OCI-LY3 (cell line): ENCODE data around the gene RALBP1.

Source experiments
- H2AFZ ChIP-seq: fragments of 200-600, 300-600 bp; shearing (Covaris generic); 2 replicates; pipeline ENCODE4 v1.6.0; 2014; ENCODE audit warnings: antibody characterized with exemption, low read depth, low read length
- H3K27ac ChIP-seq: fragments of 200-600, 300-600 bp; sonication (generic); 2 replicates; pipeline ENCODE4 v1.5.1; 2014; ENCODE audit warnings: mild to moderate bottlenecking, low read length, moderate library complexity, mixed read lengths
- H3K27me3 ChIP-seq: fragments of 200-600, 300-600 bp; sonication (generic); 2 replicates; pipeline ENCODE4 v1.6.1; 2014; ENCODE audit warnings: low read depth, low read length, mixed read lengths
- H3K36me3 ChIP-seq: fragments of 200-600, 300-600 bp; sonication (generic); replicated peaks from 2 replicates; pipeline ENCODE3; 2014; ENCODE audit warnings: low read depth, low read length, mixed read lengths
- H3K4me1 ChIP-seq: fragments of 300-600, 200-600 bp; sonication (generic); 2 replicates; pipeline ENCODE4 v1.6.1; 2014; ENCODE audit warnings: low read length, mixed read lengths
- H3K4me2 ChIP-seq: fragments of 200-600, 300-600 bp; sonication (generic); 2 replicates; pipeline ENCODE4 v1.6.1; 2014; ENCODE audit warnings: low read length, mixed read lengths
- H3K4me3 ChIP-seq: fragments of 300-600, 200-600 bp; sonication (generic); 2 replicates; pipeline ENCODE4 v1.5.1; 2014; ENCODE audit warnings: antibody characterized with exemption, mild to moderate bottlenecking, low read length, moderate library complexity
- H3K79me2 ChIP-seq: fragments of 300-600, 200-600 bp; shearing (Covaris generic); 2 replicates; pipeline ENCODE4 v1.6.1; 2014; ENCODE audit warnings: mild to moderate bottlenecking, low read length, mixed read lengths
- H3K9ac ChIP-seq: fragments of 300-600, 200-600 bp; shearing (Covaris generic); 2 replicates; pipeline ENCODE4 v1.6.0; 2014; ENCODE audit warnings: mild to moderate bottlenecking, low read length, moderate library complexity
- H3K9me3 ChIP-seq: fragments of 200-600, 300-600 bp; shearing (Covaris generic); 2 replicates; pipeline ENCODE4 v1.6.1; 2014; ENCODE audit warnings: low read length, mixed read lengths; ENCODE audit not compliant: insufficient read depth
- H4K20me1 ChIP-seq: fragments of 200-600, 300-600 bp; sonication (generic); 2 replicates; pipeline ENCODE4 v1.6.1; 2016; ENCODE audit warnings: low read length, mixed read lengths; ENCODE audit not compliant: insufficient read depth
- EZH2phosphoT487 ChIP-seq: fragments of 200-600 bp; shearing (Covaris generic); IDR thresholded peaks from 2 replicates; pipeline ENCODE4 v1.6.1; 2018; ENCODE audit warnings: antibody characterized with exemption, mixed run types, low read depth
- TF ChIP-seq, protein P1 (sequence below): fragments of 200-600, 300-600 bp; sonication (generic); IDR thresholded peaks from 2 replicates; pipeline ENCODE4 v1.5.1; 2014; ENCODE audit warnings: antibody characterized with exemption, low read length, low read depth

RALBP1 gene

DNA sequence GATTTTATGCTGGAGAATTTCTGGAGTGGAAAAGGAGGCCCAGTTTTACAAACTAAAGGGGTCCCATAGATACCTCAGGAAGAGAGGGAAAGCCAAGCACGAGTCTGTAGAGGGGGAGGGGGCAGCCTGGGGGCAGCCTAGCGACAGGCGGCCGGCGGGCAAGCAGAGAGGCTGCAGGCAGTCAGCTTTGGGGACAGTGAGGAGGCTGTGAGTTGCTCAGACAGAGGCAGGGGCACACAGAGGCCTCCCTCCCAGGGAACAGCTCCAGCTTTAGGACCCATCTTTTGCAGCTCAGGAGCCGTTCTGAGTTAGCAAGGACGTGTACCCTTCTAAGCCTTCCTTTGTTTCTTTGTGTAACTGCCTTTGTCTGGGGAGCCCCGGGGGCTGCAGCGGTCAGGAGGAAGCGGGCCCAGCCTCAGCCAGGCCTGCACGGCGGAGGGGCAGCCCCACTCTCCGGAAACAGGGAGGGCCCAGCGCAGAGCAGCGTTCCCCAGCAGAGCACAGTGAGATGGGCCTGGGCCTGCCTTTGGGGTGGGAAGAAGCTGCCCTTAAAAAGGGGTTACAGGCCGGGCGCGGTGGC lies 41.1 kb upstream of the RALBP1 start:
- Histone ChIP-seq H3K79me2 (no peaks in the 10 kb centered on the region), H3K4me3 (no peak overlapping the region), H3K36me3 (no peaks in the 10 kb centered on the region), H3K9me3 (no peaks in the 10 kb centered on the region), H3K27me3 (no peaks in the 10 kb centered on the region), H2AFZ (no peak overlapping the region), H3K27ac (no peak overlapping the region), H3K9ac (no peak overlapping the region), H4K20me1 (no peaks in the 10 kb centered on the region), H3K4me1 (no peaks in the 10 kb centered on the region), H3K4me2 (no peak overlapping the region)
- TF ChIP-seq EZH2phosphoT487, result no peak
- TF ChIP-seq, protein P1, sequence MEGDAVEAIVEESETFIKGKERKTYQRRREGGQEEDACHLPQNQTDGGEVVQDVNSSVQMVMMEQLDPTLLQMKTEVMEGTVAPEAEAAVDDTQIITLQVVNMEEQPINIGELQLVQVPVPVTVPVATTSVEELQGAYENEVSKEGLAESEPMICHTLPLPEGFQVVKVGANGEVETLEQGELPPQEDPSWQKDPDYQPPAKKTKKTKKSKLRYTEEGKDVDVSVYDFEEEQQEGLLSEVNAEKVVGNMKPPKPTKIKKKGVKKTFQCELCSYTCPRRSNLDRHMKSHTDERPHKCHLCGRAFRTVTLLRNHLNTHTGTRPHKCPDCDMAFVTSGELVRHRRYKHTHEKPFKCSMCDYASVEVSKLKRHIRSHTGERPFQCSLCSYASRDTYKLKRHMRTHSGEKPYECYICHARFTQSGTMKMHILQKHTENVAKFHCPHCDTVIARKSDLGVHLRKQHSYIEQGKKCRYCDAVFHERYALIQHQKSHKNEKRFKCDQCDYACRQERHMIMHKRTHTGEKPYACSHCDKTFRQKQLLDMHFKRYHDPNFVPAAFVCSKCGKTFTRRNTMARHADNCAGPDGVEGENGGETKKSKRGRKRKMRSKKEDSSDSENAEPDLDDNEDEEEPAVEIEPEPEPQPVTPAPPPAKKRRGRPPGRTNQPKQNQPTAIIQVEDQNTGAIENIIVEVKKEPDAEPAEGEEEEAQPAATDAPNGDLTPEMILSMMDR, result no peak

DNA sequence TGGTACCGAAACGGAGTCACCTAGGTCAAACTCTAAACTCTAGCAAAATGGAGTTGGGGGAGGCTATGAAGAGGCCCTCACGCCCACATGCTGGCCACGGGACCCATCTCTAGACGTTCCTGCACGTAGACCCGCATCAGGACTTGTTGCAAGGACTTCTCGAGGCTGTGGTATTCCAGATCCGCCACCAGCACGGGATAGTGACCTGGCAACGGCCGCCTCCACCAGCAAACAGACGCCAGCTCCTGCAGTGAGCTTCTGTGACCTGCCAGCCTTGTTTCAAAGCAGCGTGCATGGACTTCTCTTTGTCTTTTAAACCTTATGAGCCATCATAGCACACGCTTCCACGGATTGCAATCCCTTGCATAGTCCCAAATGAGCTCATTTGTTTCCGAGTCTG lies 40.3 kb upstream of the RALBP1 start:
- H3K9ac ChIP-seq, result no peak overlapping the region
- no peaks in the 10 kb centered on the region for H4K20me1 ChIP-seq
- H2AFZ ChIP-seq, result no peak overlapping the region
- H3K4me1 ChIP-seq, result no peaks in the 10 kb centered on the region
- no peak overlapping the region for H3K4me3 ChIP-seq
- no peaks in the 10 kb centered on the region for H3K79me2 ChIP-seq
- no peak overlapping the region for H3K27ac ChIP-seq
- no peak overlapping the region for H3K4me2 ChIP-seq
- H3K9me3 ChIP-seq, result no peaks in the 10 kb centered on the region
- no peaks in the 10 kb centered on the region for H3K36me3 ChIP-seq
- no peak for TF ChIP-seq EZH2phosphoT487
- TF ChIP-seq, protein P1, result no peak
- no peaks in the 10 kb centered on the region for H3K27me3 ChIP-seq

DNA sequence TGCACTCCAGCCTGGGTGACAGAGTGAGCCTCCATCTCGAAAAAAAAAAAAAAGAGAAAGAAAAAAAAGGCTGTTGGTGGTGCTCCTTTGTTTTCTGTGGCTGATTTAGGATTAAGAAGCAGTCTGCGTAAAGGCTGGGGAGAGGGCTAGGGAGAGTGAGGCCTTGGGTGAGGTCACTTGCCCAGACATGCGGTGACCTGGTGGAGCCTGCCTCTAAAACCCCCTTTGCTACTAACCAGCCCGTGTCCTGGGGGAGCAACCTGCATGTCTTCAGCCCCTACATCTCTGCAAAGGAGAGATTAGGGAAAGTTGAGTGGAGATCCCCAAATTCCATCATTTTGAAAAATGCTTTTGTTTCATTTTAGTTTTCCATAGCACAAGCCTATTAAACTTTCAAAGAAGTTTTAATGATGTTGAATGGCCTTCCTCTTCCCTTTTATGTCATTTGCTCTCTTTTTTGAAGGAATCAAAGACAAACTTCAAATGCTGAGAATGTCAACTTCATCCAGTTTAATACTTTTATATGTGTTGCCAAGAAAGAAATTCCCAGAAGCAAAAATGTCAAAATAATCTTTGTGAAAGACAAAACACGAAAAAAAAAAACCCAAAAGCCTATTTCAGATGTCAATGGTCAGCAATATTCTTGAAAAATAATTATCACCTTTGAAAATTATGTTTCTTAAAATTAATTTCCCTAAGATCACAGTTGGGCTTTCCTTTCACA lies 38.9 kb upstream of the RALBP1 start:
- Histone ChIP-seq H3K27me3 (no peaks in the 10 kb centered on the region), H4K20me1 (no peaks in the 10 kb centered on the region), H2AFZ (no peak overlapping the region), H3K27ac (no peak overlapping the region), H3K4me3 (no peak overlapping the region), H3K4me1 (no peaks in the 10 kb centered on the region), H3K9me3 (no peaks in the 10 kb centered on the region), H3K4me2 (no peak overlapping the region), H3K36me3 (no peaks in the 10 kb centered on the region), H3K9ac (no peak overlapping the region), H3K79me2 (no peaks in the 10 kb centered on the region)
- no peak for TF ChIP-seq EZH2phosphoT487
- TF ChIP-seq, protein P1, result no peak

DNA sequence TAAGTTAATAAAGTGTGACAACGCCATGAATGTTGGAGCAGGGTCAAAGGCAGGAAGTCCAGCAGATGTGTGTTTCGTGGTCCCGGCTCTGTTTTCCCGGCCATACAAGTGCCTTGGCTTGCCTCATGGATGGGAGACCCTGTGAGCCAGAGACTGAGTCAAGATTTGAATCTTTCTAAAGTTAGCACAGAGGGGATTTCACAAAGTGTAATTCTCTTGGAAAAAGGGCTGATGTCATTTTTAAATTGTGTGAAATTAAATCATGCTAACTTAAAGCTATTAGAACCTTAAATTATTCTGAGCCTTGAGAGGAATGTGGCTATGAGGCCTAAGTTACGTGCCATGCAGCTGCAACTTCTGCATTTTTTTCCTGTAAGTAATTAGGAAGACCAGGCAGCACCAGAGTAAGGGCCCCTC lies 38.3 kb upstream of the RALBP1 start:
- H3K9ac ChIP-seq, result no peak overlapping the region
- no peak overlapping the region for H2AFZ ChIP-seq
- no peaks in the 10 kb centered on the region for H3K36me3 ChIP-seq

More for the DNA sequence above, 38.3 kb upstream of the RALBP1 start:
- Histone ChIP-seq H3K4me1 (no peaks in the 10 kb centered on the region), H3K79me2 (no peaks in the 10 kb centered on the region), H3K4me2 (no peak overlapping the region), H3K27me3 (no peaks in the 10 kb centered on the region), H3K9me3 (no peaks in the 10 kb centered on the region), H4K20me1 (no peaks in the 10 kb centered on the region), H3K4me3 (no peak overlapping the region), H3K27ac (no peak overlapping the region)
- TF ChIP-seq, protein P1, result no peak
- no peak for TF ChIP-seq EZH2phosphoT487
